HFFc6 (cell line): Measurements from ENCODE around the gene EDNRA. TPM values are rescaled to one million over a fixed set of nuclear protein-coding genes. Genes with fewer than 3 reads are reported as not detected.
"Not testable (repeated sequence)": the region's sequence is repeated elsewhere in the genome, so short reads cannot be mapped to it uniquely, and the experiment has no call there.

Experiments used
- DNase-seq: peaks from one replicate; pipeline ENCODE4 v3.0.0-alpha.2; 2018
- H3K27ac Mint-ChIP-seq: 2 replicates; pipeline ENCODE4 v1.8.0; 2020; ENCODE audit warnings: mild to moderate bottlenecking, mixed read lengths
- H3K27me3 Mint-ChIP-seq: 2 replicates; pipeline ENCODE4 v1.8.0; 2021; ENCODE audit warnings: mild to moderate bottlenecking, moderate library complexity, mixed read lengths; ENCODE audit not compliant: insufficient read depth
- H3K36me3 Mint-ChIP-seq: 2 replicates; pipeline ENCODE4 v1.8.0; 2021; ENCODE audit warnings: low read depth, mixed read lengths
- H3K4me1 Mint-ChIP-seq: 2 replicates; pipeline ENCODE4 v1.8.0; 2020; ENCODE audit warnings: low read depth, mixed read lengths
- H3K4me3 Mint-ChIP-seq: 2 replicates; pipeline ENCODE4 v1.8.0; 2020; ENCODE audit warnings: mild to moderate bottlenecking, moderate library complexity, mixed read lengths
- H3K9me3 Mint-ChIP-seq: 2 replicates; pipeline ENCODE4 v1.8.0; 2020; ENCODE audit warnings: mild to moderate bottlenecking, mixed read lengths
- long read RNA-seq: library from polyadenylated mRNA; unstranded; transcript quantifications from one replicate; pipeline ENCODE4 v2.0.0, GENCODE V29; 2019
- total RNA-seq, 6 experiments: library from RNA; stranded (reverse); fragmentation: NEBNext Ultra II Directional; extraction: Animal tissue kit (Norgen Biotek cat#: 25700); gene quantifications; 2 replicates in 1 of 6; 3 replicates in 5 of 6; pipeline ENCODE4 v1.2.3, GENCODE V29; 2021
- TF ChIP-seq, protein P1 (sequence below): fragments of 200-600 bp; sonication (generic); IDR thresholded peaks from 2 replicates; pipeline ENCODE4 v1.5.0; 2021; ENCODE audit warnings: antibody characterized with exemption, mild to moderate bottlenecking

EDNRA gene
- total RNA-seq, result 1 to 10 TPM in 5 of 6 experiments, under 1 TPM in 1; 0.83 to 3.0 (median 1.5) TPM
- long read RNA-seq, full-length matches to known transcripts, result 1 of 1 reads
- long read RNA-seq, partial matches to known transcripts, result 0 of 1 reads
- long read RNA-seq, other reads (novel, unspliced or antisense), result 0 of 1 reads

DNA sequence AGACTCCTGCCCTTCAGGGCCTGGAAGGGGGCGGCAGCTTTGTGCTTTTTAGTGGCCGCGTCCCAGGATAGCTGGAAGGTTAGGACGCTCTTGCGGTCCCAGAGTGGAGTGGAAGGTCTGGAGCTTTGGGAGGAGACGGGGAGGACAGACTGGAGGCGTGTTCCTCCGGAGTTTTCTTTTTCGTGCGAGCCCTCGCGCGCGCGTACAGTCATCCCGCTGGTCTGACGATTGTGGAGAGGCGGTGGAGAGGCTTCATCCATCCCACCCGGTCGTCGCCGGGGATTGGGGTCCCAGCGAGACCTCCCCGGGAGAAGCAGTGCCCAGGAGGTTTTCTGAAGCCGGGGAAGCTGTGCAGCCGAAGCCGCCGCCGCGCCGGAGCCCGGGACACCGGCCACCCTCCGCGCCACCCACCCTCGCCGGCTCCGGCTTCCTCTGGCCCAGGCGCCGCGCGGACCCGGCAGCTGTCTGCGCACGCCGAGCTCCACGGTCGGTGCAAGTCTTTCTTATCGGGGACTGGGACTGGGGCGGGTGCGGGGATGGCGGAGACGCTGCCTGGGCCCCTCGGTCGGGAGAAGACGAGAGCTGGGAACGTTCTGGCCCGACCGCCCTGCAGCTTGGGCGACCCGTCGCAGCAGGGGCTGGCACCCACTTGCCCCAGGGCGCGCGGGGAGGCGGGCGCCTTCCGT, at the start of gene EDNRA:
TSS of gene EDNRA (plus strand) at position 207 of the 686 bp plus-strand sequence. CDS start 4,585 bp downstream, outside the sequence.
- H3K27ac Mint-ChIP-seq, result peak within 1 kb of the TSS; percentile 32
- DNase-seq, result peak; percentile 17
- TF ChIP-seq, protein P1, sequence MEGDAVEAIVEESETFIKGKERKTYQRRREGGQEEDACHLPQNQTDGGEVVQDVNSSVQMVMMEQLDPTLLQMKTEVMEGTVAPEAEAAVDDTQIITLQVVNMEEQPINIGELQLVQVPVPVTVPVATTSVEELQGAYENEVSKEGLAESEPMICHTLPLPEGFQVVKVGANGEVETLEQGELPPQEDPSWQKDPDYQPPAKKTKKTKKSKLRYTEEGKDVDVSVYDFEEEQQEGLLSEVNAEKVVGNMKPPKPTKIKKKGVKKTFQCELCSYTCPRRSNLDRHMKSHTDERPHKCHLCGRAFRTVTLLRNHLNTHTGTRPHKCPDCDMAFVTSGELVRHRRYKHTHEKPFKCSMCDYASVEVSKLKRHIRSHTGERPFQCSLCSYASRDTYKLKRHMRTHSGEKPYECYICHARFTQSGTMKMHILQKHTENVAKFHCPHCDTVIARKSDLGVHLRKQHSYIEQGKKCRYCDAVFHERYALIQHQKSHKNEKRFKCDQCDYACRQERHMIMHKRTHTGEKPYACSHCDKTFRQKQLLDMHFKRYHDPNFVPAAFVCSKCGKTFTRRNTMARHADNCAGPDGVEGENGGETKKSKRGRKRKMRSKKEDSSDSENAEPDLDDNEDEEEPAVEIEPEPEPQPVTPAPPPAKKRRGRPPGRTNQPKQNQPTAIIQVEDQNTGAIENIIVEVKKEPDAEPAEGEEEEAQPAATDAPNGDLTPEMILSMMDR, result no peak
- no peaks in the 10 kb centered on the region; the same call in 1 of the 2 replicates for H3K9me3 Mint-ChIP-seq
- peak within 1 kb of the TSS; percentile 92 for H3K4me3 Mint-ChIP-seq
- no peaks in the 10 kb centered on the region for H3K27me3 Mint-ChIP-seq
- peaks cover 31% of the 10 kb centered on the region for H3K4me1 Mint-ChIP-seq
- no peaks in the 10 kb centered on the region for H3K36me3 Mint-ChIP-seq

DNA sequence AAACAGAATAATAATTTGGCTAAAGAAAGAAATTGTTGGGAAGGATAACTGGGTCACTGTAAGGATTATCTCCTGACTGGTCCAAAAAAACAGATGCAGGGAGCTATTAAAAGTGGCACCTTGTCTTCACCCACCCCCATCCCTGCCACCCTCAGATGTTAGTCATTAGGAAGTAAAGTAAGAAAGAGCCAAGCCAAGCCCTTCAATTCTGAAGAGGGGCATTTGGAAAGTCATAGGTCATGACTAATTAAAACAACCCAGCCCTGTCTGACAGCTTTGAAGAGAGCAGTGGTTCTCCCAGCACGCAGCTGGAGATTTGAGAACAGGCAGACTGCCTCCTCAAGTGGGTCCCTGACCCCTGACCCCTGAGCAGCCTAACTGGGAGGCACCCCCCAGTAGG, 46.5 kb upstream of the EDNRA start:
- not testable (repeated sequence) for DNase-seq, H3K9me3 Mint-ChIP-seq, H3K27me3 Mint-ChIP-seq, H3K4me1 Mint-ChIP-seq, H3K4me3 Mint-ChIP-seq, H3K27ac Mint-ChIP-seq, H3K36me3 Mint-ChIP-seq

DNA sequence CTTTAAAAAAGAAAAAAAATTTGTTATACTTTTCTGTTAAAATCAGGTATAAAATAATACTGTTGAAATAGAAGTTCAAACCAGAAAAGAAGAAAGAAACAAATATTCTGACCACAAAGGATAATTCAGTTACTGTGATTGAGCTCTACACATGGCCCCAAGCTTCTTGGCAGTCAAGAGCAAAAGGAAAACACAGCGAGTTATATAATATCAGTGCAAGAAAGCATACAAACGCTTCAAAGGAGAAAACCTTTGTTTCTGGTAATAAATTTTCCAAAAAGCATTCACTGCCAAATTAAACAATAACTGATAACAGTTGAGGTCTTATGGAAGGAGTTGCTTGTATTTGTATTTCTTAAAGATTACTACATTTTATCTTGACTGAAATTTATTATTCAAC, 40.5 kb upstream of the EDNRA start:
- Mint-ChIP-seq H3K9me3 (no peaks in the 10 kb centered on the region), H3K36me3 (no peaks in the 10 kb centered on the region), H3K27me3 (peaks cover 2% of the 10 kb centered on the region; the same call in 1 of the 2 replicates), H3K27ac (no peak overlapping the region), H3K4me3 (no peak overlapping the region), H3K4me1 (no peaks in the 10 kb centered on the region)
- DNase-seq, result no peak
- TF ChIP-seq, protein P1, result no peak

DNA sequence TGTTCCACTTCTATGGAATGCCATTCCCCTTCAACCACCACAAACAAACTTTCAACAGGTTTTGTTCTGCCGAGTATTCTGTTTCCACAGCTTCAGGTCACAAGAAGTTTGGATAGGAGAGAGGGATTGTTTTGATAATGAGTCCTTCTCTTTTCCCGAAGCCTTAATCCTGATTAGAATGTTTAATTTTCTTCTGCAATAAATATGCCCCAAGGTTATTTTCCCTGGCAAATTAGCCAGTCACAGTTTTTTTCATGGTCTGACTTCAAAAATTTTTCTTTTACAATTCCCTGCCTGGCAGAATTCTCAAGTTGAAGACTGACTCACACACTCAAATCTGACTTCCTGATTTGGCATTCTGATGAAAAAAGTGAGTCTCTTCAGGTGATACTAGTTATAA, 33.1 kb upstream of the EDNRA start:
- TF ChIP-seq, protein P1, result no peak
- no peak for DNase-seq
- Mint-ChIP-seq H3K9me3 (no peaks in the 10 kb centered on the region), H3K27ac (no peak overlapping the region), H3K27me3 (no peaks in the 10 kb centered on the region), H3K4me1 (peaks cover 6% of the 10 kb centered on the region; the same call in 1 of the 2 replicates), H3K4me3 (no peak overlapping the region), H3K36me3 (no peaks in the 10 kb centered on the region)

DNA sequence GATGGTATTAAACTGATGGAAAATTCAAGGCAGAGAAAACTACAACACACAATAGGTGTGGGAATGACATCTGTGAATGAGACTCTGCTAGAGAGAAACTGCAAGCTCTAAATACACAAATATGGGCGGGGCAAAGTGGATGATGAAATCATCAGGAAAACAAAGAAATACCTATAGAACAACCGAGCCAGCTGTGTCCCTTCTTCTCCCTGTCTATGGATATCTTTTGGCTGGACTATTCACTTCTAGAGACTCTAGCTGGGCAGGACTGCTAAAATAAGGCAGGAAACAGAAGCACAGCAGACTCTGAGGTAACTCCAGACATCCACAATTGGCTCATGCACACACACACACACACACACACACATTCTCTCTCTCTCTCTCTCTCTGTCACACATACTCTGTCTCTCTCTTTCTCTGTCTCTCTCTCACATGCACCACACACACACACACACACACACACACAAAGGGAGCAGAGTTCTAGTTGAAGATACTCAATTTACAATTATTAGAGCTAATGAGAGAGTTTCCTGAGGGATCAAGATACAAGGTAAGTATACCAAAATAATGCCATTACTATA, 27.2 kb upstream of the EDNRA start:
- TF ChIP-seq, protein P1, result no peak
- H3K4me1 Mint-ChIP-seq, result no peaks in the 10 kb centered on the region
- no peaks in the 10 kb centered on the region for H3K9me3 Mint-ChIP-seq
- DNase-seq, result no peak
- H3K4me3 Mint-ChIP-seq, result no peak overlapping the region
- no peak overlapping the region for H3K27ac Mint-ChIP-seq
- no peaks in the 10 kb centered on the region for H3K36me3 Mint-ChIP-seq
- H3K27me3 Mint-ChIP-seq, result no peaks in the 10 kb centered on the region

DNA sequence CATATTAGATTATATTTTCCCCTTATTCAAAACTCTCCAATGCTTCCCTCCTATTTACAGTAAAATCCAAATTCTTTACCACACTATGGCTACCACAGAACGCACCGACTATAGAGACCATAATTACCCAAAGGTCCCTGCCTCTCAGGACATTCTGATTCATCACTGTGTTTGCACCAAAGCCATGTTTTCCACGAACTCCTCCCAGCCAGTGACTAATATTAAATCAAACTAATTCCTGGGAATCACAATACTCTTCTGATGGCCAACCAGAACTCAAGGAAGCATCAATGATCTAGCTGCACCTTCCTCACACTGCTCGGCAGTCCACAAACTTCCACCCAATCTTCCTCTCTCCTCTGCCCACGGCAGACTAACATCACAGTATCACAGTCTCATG, 24.2 kb upstream of the EDNRA start:
- Mint-ChIP-seq H3K9me3 (no peaks in the 10 kb centered on the region), H3K27me3 (no peaks in the 10 kb centered on the region)
- DNase-seq, result no peak

More for the DNA sequence above, 24.2 kb upstream of the EDNRA start:
- Mint-ChIP-seq H3K36me3 (no peaks in the 10 kb centered on the region), H3K27ac (no peak overlapping the region), H3K4me1 (peaks cover 13% of the 10 kb centered on the region), H3K4me3 (no peak overlapping the region)
- TF ChIP-seq, protein P1, result no peak
